C4-2B (cell line): Measurements from ENCODE around the gene MTX2.

Experiments
- CTCF ChIP-seq: fragments of 450-650 bp; conservative IDR thresholded peaks from 2 replicates; pipeline ENCODE4 v1.5.1; 2017; ENCODE audit warnings: mild to moderate bottlenecking
- ZFX ChIP-seq: fragments of 450-650 bp; IDR thresholded peaks from 2 replicates; pipeline ENCODE4 v1.6.1; 2017

GRCh38 chr2:176237456-176237855, 31.8 kb upstream of the MTX2 start:
- TF ChIP-seq CTCF (no peak), ZFX (no peak)
